Measurements from ENCODE around the gene MGAT4A. TPM values are rescaled to one million over a fixed set of nuclear protein-coding genes. Genes with fewer than 3 reads are reported as not detected.

The MGAT4A gene
- total RNA-seq, 4 donors from 2014 or later = 4.1 to 11.6 (median 7.1) TPM

DNA sequence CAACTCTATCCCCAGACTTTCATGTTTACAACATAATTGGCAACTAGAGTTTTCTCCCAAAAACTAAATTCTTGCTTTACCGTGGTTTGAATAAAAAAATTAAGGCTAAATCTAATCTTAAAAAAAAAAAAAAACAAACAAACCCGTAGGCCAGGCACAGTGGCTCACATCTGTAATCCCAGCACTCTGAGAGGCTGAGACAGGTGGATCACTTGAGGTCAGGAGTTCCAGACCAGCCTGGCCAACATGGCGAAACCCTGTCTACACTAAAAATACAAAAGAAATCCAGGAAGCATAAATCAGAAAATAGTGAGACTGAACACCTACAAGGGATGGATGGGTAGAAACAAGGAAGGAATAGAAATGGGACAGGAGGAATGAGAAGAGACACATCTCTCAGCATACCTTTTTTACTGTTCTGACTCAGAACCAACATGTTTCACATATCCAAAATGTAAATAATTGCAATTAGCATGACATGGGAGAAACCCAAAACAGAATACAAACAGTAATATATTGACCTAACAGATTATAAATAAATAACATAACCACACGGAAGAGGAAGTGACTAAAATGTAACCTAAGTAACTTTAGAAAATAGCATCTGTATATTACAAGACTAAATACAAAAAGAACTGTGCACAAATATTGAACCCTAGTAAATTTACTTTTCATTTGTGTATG is 17.5 kb downstream of the MGAT4A start:
- no peaks in the 10 kb centered on the region for H3K9me3 ChIP-seq
- peaks cover 0 to 21% (median 4%) of the 10 kb centered on the region in 3 donors for H3K4me1 ChIP-seq
- H3K36me3 ChIP-seq = no peaks in the 10 kb centered on the region
- WGBS, 2 donors = 64 to 66% methylated on average over 4 of the region's 4 CpGs
- no peak overlapping the region for H3K27ac ChIP-seq
- intact Hi-C loops (cut with DNase I) = no loop called here
- TF ChIP-seq, protein P1, sequence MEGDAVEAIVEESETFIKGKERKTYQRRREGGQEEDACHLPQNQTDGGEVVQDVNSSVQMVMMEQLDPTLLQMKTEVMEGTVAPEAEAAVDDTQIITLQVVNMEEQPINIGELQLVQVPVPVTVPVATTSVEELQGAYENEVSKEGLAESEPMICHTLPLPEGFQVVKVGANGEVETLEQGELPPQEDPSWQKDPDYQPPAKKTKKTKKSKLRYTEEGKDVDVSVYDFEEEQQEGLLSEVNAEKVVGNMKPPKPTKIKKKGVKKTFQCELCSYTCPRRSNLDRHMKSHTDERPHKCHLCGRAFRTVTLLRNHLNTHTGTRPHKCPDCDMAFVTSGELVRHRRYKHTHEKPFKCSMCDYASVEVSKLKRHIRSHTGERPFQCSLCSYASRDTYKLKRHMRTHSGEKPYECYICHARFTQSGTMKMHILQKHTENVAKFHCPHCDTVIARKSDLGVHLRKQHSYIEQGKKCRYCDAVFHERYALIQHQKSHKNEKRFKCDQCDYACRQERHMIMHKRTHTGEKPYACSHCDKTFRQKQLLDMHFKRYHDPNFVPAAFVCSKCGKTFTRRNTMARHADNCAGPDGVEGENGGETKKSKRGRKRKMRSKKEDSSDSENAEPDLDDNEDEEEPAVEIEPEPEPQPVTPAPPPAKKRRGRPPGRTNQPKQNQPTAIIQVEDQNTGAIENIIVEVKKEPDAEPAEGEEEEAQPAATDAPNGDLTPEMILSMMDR (IDR thresholded peaks at IDR 0.05) = no peak
- no peak for TF ChIP-seq POLR2A (IDR thresholded peaks at IDR 0.05)
- no peak for DNase-seq
- no peak overlapping the region for H3K4me3 ChIP-seq
- H3K27me3 ChIP-seq = no peaks in the 10 kb centered on the region

- intact Hi-C loops (cut with DNase I) = no loop called here
- TF ChIP-seq, protein P1 (IDR thresholded peaks at IDR 0.05) = no peak
- no peak for TF ChIP-seq POLR2A (IDR thresholded peaks at IDR 0.05)
- H3K4me1 ChIP-seq = peaks cover 0 to 26% (median 7%) of the 10 kb centered on the region in 3 donors
- 90 to 95% methylated on average over 3 of the region's 3 CpGs for WGBS, 2 donors
- H3K4me3 ChIP-seq = no peak overlapping the region
- H3K9me3 ChIP-seq = no peaks in the 10 kb centered on the region
- DNase-seq = no peak
- no peaks in the 10 kb centered on the region for H3K36me3 ChIP-seq
- no peaks in the 10 kb centered on the region for H3K27me3 ChIP-seq
- no peak overlapping the region for H3K27ac ChIP-seq
Observed at GRCh38 chr2:98712145-98712544, 18.8 kb downstream of the MGAT4A start.

DNA sequence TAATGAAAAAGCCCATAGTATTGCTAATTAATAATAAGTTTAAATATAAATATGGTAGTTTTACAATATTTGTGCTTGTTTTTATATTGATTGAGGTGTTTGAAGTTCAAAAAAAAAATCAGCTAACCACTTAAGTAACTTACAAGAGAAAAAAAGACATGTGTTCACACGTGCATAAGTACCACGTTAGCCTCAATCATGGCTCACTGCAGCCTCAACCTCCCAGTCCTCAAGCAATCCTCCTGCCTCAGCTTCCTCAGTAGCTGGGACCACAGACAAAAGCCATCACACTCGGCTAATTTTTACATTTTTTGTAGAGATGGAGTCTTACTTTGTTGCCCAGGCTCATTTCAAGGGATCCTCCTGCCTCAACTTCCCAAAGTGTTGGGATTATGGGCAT is 19.4 kb downstream of the MGAT4A start:
- intact Hi-C loops (cut with DNase I) = no loop called here
- Histone ChIP-seq H3K36me3 (no peaks in the 10 kb centered on the region), H3K27ac (no peak overlapping the region), H3K4me1 (peaks cover 0 to 29% (median 7%) of the 10 kb centered on the region in 3 donors), H3K4me3 (no peak overlapping the region), H3K27me3 (no peaks in the 10 kb centered on the region), H3K9me3 (no peaks in the 10 kb centered on the region)
- WGBS, 2 donors = 75 to 81% methylated on average over 3 of the region's 3 CpGs
- DNase-seq = no peak
- TF ChIP-seq, protein P1 (IDR thresholded peaks at IDR 0.05) = no peak
- no peak for TF ChIP-seq POLR2A (IDR thresholded peaks at IDR 0.05)

DNA sequence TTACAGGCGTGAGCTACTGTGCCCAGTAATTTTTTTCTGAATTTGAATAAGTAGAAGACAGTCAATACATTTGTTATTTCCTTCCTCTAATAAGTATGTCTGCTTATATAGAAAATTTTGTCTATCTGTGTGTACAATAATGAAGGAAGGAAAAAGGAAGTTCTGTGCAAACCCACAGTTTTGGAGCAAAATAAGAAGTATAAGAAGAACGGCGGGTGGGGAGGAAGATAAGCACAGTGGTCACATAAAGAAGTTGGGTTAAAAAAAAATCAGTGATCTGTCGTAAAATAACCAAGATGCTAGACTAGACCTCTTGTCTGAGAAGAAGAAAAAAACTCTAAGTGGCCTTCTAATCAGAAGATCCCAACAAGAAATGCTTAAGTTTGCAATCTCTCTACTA is 20.2 kb downstream of the MGAT4A start:
- Histone ChIP-seq H3K36me3 (no peaks in the 10 kb centered on the region), H3K9me3 (no peaks in the 10 kb centered on the region), H3K27me3 (no peaks in the 10 kb centered on the region), H3K4me3 (no peak overlapping the region), H3K27ac (no peak overlapping the region), H3K4me1 (peaks cover 0 to 29% (median 7%) of the 10 kb centered on the region in 3 donors)
- TF ChIP-seq, protein P1 (IDR thresholded peaks at IDR 0.05) = no peak
- no peak for TF ChIP-seq POLR2A (IDR thresholded peaks at IDR 0.05)
- 68 to 81% methylated on average over 4 of the region's 4 CpGs for WGBS, 2 donors
- intact Hi-C loops (cut with DNase I) = no loop called here
- DNase-seq = no peak

DNA sequence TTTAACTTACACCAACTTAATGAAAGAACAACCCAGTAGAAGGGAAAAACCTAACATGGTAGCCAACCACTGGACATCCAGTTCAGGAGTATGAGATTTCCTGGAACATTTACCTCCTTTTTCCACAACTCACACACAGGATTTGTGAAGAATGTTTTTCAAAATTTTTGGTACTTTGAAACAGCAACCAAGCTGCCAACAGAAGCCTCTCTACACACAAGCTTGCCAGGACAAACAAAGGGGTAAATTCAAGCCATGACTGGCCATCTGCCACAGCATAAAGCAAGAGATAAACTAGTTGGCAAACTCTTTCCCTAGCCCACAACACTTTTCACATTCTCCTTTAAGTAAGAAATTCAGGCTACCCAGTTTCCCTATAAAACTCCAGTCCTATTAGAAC is 21.4 kb downstream of the MGAT4A start:
- H3K27me3 ChIP-seq = no peaks in the 10 kb centered on the region
- no peaks in the 10 kb centered on the region for H3K36me3 ChIP-seq
- no peak for DNase-seq
- intact Hi-C loops (cut with DNase I) = no loop called here
- H3K9me3 ChIP-seq = no peaks in the 10 kb centered on the region
- H3K27ac ChIP-seq = no peak overlapping the region
- peaks cover 0 to 29% (median 7%) of the 10 kb centered on the region in 3 donors for H3K4me1 ChIP-seq
- H3K4me3 ChIP-seq = no peak overlapping the region
- TF ChIP-seq POLR2A (IDR thresholded peaks at IDR 0.05) = no peak
- TF ChIP-seq, protein P1 (IDR thresholded peaks at IDR 0.05) = no peak

All from esophagus squamous epithelium (tissue), 5 donors.